Vagina (tissue), 2 donors: ENCODE measurements around the gene FUT1.

Experiments used
- POLR2A ChIP-seq, 2 donors: fragments of 450-650 bp; IDR thresholded peaks; one replicate each; pipeline ENCODE4 v1.6.1; 2017; ENCODE audit warnings: antibody characterized with exemption in 2 of 2, mild to moderate bottlenecking in 2 of 2, moderate library complexity in 2 of 2
- POLR2AphosphoS5 ChIP-seq, 2 donors: sonication (generic); formaldehyde crosslinking; IDR thresholded peaks; one replicate each; pipeline ENCODE4 v1.9.0; 2017; ENCODE audit warnings: antibody characterized with exemption in 2 of 2, mild to moderate bottlenecking in 2 of 2, low read depth in 1 of 2; ENCODE audit not compliant: insufficient read depth in 1 of 2

- TF ChIP-seq POLR2A (IDR thresholded peaks at IDR 0.05) (no peak), POLR2AphosphoS5 (IDR thresholded peaks at IDR 0.05; ENCODE audit: insufficient read depth in 1 of 2, low read depth in 1 of 2) (no peak)
These were observed 16.7 kb upstream of the FUT1 start for GRCh38 chr19:48768994-48769713.
